Heart left ventricle (tissue), 13 donors: Measurements from ENCODE around the gene NDUFS8.

Source experiments
- POLR2A ChIP-seq, 2 donors: fragments of 450-650 bp; IDR thresholded peaks; one replicate each; pipeline ENCODE4 v1.6.1; 2017; ENCODE audit warnings: antibody characterized with exemption in 2 of 2, mild to moderate bottlenecking in 2 of 2, moderate library complexity in 2 of 2
- TF ChIP-seq, protein P1 (sequence below), 12 donors: fragments of 200-600 bp; sonication (generic) in 4 of 12; IDR thresholded peaks; one replicate each; pipeline versions ENCODE4 v1.5.0 to v1.8.0; 2018 to 2022; ENCODE audit warnings: antibody characterized with exemption in 12 of 12, mild to moderate bottlenecking in 5 of 12
- donor health status: ischemic (EF 13 %, LVEDD 7.1; RV severe dilation, severe dysfunction).
- donor health status: DM: no; HTN: yes; CAD: no.
- donor health status: DM: no; HTN: no; CAD: no.
- donor health status: ischemic (EF 25% LVEDD 6.9; RV normal size, moderate dysfunction).
- donor health status: ischemic (EF 25% LVEDD 5.7; RV mildly dilated, moderate dysfunction).
- donor health status: ischemic (EF 35%, LVEDD 5.7; RV mildly dilated, moderate dysfunction).
- donor health status: nonischemic (EF 11% LVEDD 7.7; RV severe dilation, severe dysfunction).
- donor health status: DM: yes; HTN: yes; CAD: no.
- donor health status: PGD.
- donor health status: ischemic (EF 29% LVEDD 5.4; RV normal size, mild dysfunction).
- donor health status: nonischemic (EF 23%, LVEDD 6.1; RV moderate dilation, normal function).

DNA sequence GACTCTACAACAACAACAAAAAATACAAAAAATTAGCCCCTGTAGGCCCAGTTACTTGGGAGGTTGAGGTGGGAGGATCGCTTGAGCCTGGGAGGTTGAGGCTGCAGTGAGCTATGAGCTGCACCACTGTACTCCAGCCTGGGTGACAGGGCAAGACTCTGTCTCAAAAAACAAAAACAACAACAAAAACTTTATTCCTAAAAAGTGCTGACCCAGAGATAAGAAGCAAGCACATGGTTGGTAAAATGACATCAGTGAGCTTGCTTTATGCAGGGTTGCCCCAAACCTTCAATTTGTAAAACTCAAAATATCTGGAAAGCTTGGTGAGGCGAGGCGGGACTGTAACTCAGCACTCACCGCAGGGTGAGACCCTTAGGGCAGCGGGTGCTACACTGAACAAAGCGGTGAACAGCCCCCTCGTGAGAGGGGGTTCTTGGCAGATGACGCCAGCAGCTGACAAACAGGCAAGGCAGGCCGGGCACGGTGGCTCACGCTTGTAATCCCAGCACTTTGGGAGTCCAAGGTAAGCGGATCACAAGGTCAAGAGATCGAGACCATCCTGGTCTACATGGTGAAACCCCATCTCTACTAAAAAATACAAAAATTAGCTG lies 4.9 kb downstream of the NDUFS8 start:
- TF ChIP-seq, protein P1, sequence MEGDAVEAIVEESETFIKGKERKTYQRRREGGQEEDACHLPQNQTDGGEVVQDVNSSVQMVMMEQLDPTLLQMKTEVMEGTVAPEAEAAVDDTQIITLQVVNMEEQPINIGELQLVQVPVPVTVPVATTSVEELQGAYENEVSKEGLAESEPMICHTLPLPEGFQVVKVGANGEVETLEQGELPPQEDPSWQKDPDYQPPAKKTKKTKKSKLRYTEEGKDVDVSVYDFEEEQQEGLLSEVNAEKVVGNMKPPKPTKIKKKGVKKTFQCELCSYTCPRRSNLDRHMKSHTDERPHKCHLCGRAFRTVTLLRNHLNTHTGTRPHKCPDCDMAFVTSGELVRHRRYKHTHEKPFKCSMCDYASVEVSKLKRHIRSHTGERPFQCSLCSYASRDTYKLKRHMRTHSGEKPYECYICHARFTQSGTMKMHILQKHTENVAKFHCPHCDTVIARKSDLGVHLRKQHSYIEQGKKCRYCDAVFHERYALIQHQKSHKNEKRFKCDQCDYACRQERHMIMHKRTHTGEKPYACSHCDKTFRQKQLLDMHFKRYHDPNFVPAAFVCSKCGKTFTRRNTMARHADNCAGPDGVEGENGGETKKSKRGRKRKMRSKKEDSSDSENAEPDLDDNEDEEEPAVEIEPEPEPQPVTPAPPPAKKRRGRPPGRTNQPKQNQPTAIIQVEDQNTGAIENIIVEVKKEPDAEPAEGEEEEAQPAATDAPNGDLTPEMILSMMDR (IDR thresholded peaks at IDR 0.05): no peak
- TF ChIP-seq POLR2A (IDR thresholded peaks at IDR 0.05): no peak
